Measurements from ENCODE around the gene NDRG2.

GRCh38 chr14:20971705-20972021 lies 53.2 kb downstream of the NDRG2 start:
- TF ChIP-seq CTCF (IDR thresholded peaks at IDR 0.05) (no peak), POLR2A (IDR thresholded peaks at IDR 0.05) (peak in 1 of 2 donors; percentile 6)
